A673 (cell line): ENCODE measurements around the gene PCCA.

Source experiments
- CTCF ChIP-seq: fragments of 300-800, 200-600 bp; sonication (generic); conservative IDR thresholded peaks from 2 replicates; pipeline ENCODE4 v1.5.1; 2017; ENCODE audit warnings: low read depth, mild to moderate bottlenecking, antibody characterized with exemption, low read length, moderate library complexity, mixed read lengths
- EZH2 ChIP-seq: fragments of 200-600 bp; sonication (generic); IDR thresholded peaks from 2 replicates; pipeline ENCODE4 v1.6.1; 2017; ENCODE audit warnings: borderline replicate concordance, low read depth, mild to moderate bottlenecking, mixed read lengths, antibody characterized with exemption, low read length; ENCODE audit not compliant: poor library complexity, severe bottlenecking

DNA sequence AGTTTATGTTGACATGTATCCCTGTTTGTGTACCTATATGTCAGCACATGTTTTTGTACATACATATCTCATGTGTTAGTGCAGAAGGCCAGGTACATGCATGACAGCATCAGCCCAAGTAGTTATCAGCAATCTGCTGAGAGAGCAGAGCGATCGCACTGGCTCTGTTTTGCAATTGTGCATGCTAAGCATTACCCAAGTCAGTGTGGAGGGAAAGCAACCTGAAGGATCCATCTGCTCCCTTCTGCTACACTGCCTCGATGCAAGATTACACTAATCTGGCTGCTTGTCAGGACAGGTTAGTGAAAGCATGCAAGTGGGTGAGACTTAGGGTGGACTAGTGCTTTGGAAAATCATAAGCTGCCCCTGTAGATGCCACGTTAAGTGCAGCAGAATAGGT is 211.8 kb downstream of the PCCA start:
- TF ChIP-seq EZH2 (no peak), CTCF (no peak)
